ENCODE measurements around the gene PNMA1.

PNMA1 gene

DNA sequence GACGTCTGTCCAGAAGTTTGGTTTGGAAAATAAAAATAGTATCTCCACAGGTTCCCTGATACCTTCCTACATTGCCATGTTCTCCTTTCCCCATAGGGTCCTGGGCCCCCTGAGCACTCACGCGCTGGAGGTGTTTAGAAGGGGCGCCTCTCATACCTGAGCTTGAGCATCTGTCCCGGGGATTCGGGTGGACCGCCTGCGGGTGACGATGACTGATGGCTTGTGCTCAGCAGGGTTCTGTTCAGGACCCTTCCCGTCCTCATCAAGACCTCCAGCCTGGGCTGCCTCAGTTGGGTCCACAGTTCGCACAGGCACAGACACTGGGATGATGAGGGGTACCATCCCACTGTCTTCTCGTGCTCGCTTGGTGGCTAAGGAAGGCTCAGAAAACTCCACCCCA lies 22.7 kb upstream of the PNMA1 start:
- no peak for DNase-seq

DNA sequence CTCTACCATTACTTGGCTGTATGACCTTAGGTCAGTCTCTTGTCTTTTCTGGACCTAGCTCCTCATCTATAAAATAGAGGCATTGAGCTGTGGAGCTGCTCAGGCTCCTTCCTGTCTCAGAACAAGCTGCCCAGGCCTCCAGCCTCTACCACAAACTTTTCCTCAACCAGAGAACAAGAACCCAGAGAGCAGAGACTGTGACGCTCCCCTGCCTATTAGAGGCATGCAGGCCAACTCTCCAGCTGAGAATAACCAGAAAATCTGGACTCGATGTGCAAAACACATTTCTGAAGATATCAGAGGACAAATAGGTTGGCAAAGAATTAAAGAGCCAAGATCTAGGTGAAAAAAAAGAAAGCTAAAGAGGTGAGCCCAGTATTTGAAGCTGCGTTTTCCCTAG lies 17.8 kb upstream of the PNMA1 start:
- DNase-seq = no peak

DNA sequence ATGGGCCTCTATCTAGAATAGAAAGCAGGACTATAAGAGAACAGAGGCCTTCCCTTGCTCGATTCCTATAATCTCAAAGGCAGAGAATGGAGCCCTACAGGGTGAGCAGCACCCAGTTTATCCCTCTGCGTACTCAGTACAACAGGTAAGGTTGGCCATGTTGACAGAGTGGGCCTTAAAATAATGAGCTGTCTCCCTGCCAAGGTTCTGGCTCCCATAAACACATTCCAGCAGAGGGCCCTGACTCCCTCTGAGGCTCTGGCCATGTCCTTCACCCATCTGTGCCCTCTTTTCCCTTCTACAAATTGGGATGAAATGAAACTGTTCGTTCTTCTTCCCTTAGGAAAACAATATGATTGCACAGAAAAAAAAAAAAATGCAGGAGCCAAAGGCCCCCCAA lies 16.9 kb upstream of the PNMA1 start:
- DNase-seq = no peak

DNA sequence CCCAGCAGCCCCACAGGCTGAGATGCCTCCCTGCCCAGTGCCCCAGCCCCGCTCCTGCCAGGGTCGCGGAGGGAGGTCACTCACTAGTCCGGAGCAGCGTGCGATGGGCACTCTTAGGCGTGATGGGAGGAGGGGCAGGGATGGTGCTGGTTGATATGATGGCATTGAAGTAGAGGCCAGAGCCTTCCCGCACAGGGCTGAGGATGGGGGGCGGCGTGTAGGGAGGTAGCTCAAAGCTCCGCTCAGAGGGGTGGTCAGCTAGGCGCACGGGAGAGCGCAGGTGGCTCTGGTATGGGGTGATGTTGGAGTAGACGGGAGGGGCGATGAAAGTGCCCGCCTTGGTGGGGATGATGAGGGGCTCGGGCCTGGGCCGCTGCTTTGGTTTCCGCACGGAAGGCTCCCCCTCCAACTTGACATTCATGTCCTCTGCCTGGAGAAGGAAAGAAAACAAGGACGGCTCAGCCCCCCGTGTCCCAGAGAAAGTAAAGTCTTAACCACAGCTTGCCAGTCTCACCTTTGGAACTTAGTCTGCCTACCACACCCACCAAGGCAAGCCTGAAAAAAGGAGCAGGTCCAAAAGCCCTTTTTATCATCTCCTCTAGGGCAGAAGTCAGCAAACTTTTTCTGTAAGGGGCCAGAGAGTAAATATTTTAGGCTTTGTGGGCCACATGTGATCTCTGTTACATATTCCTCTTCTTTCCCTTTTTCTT lies 15.5 kb upstream of the PNMA1 start:
- no peak for DNase-seq

DNA sequence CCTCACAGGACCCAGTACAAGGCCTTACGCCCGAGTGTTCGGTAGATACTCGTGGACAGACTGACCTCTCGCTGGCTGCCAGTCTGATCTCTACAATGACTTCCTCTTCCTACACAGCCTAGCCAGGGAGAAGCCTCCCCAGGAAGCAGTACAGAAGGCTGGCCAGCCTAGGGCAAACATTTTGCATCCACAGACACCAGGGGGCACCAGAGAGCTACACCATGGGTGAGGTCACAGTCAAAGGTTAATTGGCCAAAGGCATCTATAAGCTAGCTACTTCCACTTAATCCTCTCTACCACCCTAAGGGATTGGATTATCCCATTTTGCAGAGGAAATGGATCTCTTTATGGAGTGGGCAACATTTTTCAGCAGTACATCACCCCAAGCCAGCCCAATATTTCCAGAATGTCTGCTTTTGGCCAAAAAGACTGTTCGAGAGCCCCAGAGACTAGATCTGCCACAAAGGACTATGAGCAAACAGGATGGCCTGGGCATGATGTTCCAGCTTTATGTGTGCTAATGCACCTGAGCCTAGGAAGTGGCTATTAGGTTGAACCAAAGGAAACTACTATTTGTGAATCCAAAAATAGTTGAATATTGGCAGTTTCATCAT lies 14.6 kb upstream of the PNMA1 start:
- peak; percentile 89 for DNase-seq

DNA sequence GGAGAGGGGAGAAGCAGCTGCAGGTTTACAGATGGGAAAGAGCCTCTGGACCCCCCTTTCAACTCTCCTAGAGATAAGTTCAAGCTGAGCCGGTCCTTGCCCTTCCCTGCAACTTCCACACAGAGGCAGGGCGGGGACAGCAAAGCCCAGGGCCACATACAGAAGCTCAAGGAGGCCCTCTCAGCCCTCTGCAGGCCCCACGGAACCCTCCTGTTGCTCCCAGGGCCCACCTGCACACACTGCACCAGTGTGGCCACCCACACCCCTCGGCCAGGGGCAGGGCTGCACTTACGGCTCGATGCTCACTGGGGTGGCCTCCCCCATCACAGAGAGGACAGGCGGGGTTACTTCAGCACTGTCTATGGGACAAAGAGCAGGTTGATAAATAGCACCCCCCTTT lies 13.0 kb upstream of the PNMA1 start:
- DNase-seq = no peak

DNA sequence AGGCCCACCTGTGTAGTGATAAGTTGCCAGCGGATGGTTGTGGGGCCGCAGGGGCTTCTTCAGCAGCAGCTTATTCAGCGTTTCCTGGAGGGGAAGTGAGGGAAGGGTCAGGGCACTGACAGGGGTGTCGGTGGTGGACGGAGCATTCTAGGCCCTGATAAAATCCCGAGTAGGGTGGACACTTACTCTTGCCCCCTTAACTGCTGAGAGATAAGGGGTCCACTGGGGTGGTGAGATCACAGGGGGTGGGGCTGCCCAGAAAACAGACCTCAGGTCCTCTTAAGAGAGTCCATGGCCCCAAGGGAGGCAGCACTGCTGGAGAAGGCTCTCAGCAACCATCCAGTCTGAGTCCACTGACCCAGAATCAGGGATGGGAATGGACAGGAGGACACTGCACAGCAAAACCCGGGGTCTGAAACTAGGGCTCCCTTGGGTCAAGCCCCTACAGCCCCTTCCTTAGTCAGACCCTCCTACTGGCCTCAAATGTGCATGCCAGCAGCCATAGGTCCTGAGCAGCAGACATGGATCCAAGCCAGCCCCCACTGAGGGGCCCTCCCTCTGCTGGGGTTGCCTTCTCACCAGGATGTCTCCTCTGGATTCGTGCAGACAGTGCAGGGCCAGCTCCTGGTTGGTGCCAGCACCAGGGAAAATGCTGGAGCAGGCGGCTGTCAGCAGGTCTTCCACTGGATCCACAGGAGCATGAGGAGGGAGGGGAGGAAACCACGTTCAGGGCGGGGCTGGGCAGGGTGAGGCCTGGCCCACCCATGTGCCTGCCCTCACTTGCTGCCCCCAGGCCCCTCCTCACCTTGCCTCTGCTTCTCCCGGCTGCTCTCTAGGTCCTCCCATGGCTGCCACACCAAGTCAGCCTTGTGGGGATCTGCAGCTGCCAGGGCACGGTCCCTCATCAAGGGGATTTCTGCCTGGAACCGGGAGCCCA lies 12.1 kb upstream of the PNMA1 start:
- DNase-seq = no peak

DNA sequence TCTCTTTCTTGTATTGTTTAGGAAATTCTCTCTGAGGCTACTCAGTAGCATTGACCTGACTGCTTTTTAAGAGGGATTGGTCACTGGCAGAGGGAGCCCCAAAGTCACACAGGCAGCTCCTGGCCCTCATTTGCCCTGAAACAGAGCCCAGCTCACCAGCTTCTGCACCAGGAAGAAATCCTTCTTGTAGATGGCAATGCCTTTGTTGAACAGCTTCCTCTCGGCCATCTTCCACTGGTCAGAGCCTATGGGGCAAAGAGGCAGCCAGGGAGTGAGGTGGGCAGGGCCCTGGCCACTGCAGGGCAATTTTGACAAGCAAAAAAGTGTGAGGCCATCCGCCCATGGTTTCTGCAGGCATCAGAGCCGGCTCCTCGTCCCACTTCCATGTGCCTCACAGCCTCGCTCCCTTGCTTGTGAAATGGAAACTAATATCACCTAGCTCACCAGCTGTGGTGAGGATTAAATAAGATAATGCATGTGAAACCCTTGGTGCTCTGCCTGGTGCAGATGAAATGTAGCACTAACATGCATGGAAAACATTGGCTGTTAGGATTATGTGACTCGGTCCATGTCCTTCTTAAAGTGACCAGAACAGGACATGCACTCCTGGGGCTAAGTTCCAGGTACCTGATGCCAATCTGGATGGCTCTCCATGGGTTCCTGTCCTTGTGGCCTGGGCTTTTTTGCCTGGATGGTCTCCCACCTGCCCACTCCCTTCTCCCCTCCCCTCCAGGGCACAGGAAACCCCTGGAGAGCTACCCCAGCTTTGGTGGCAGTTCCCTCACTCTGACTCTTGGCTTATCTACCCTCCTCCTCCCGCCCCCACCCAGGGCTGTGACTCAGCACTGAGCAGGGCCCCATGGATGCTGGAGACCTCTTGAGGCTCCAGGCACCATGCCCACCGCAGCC lies 11.2 kb upstream of the PNMA1 start:
- DNase-seq = no peak

DNA sequence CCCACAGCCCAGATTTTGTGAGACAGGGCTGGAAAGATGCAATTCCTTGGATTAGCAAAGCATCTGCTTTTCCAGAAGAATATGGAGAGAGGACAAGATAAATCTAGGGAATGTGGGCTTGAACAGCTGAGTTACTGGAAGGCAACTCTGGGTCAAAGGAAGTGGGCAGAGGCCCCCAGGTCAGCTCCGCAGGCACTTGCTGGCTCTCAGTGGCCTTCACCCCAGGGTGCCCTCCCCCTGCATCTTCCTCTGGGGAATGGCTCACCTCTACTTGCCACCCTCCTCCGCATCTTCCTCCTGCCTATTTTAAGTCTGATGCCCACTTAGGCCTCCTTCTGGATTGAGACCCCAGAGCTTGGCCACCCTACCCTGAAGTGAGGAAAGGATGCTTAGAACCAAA lies 10.5 kb upstream of the PNMA1 start:
- no peak for DNase-seq

DNA sequence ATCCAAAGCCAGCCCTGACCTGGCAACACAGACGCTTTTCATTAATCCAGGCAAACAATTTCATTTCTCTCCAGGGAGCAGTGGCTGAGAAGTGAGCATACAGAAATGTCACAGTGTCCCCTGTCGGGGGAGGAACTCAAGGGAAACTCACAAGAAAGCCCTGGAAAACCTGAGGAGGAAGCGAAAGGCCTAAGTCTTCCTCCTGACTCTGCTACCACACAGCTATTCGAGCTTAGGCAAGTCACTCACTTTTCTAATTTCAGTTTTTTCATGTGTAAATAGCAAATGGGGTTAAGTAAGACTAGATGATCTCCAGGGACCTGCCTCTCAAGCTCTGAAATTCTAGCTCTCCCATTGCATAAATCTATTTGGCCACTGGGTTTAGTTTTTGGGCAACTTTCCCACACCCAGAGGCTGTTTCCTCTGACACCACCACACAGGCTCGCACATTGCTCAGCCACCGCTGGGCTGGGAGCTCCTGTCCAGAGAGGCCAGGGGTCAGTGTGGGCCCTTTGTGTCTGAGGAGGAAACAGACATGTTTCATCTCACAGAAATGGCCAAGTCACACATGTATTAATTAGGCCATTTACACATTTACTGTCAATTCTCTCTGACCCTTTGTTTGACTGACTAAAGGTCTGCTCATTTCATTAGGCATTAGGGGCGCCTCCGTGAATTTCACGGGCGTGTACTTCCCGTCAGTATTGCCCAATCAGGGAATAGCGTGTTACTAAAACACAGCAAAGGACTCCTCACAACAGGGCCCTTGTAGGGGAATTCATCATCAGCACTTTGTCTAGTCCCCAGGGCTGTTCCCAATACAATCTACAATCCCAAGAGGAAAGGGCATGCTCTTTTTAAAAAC lies 9.8 kb upstream of the PNMA1 start:
- no peak for DNase-seq

DNA sequence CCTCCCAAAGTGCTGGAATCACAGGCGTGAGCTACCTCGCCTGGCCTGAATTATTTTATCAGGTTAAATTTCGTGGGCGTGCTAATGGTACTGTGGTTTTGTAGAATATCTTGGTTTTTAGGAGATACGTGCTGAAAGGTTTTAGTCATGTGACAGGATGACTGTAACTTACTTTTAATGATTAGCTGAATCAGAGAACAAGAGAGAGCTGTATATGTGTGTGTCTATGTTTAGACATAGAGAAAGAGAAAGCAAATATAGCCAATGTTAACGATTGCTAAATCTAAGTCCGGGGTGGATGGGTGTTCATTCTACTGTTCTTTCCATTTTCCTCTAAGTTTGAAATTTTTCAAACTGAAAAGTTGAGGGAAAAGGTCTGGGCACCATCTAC lies 9.2 kb upstream of the PNMA1 start:
- no peak for DNase-seq

DNA sequence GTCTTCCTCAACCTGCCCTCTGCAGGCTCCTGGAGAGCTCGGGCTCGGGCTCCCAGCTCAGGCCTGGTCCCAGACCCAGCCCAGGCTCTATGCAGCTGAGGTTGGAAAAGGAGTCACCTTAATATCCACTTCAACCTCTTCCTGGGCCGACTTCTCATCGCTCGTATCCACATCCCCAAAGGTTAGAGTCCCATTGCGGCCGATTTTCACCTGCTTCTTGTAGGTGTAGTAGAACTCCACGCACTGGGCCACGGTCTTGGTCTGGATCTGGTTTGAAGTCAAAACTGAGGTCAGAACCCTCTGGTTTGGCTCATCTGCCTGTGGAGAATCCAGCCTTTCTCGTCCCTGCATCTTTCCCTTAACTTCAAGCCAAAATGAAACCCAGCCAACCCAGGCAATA lies 8.4 kb upstream of the PNMA1 start:
- DNase-seq = no peak

DNA sequence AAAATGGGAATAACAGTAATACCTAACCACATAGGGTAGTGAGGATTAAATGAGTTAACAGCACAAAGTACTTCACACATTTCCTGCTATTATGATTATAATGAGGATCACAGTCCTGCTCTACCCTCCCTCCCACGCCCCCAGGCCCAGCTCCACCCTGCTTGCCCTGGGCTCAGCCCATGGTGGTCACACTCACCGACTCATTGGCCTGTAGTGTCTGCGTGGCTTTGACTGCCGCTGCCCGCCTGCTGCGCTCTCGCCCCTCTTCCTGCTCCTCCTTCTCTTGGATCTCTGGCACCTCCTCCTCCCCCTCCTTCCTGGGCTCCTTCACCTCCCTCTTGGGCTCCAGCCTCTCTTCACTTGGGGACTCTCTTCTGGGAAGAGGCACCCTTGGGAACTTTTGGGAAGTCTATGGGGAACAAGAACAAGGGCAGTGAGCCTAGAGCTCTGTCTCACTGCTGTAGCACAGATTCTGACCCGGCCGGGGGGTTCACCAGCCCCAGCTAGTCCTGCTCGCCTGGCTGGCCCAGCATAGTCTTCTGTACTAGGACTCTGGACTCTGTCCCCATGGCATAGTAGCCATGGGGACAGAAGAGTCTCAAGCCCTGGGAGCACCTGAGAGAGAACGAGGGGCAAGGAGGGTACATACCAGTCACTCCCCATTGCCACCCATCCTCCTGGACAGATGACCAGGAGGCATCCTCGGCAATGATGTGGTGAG lies 7.1 kb upstream of the PNMA1 start:
- DNase-seq = no peak

DNA sequence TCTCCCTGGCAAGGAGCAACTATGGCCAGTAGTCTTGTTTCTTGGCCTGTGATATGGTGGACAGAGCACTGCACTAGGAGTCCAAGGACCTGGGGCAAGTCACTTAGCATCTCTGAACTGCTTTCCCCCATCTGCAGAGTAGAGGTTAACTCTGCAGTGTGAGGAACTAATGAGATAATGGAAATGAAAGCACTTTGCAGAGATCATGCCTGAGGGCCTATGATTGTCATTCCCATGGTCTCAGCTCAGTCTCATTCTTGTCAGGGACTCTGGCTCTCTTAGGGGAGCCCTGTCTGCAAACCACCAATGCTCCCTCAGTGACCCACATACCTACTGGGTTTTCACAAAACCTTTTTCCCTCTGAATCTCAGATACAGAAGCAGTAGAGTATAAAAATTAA lies 6.5 kb upstream of the PNMA1 start:
- no peak for DNase-seq

DNA sequence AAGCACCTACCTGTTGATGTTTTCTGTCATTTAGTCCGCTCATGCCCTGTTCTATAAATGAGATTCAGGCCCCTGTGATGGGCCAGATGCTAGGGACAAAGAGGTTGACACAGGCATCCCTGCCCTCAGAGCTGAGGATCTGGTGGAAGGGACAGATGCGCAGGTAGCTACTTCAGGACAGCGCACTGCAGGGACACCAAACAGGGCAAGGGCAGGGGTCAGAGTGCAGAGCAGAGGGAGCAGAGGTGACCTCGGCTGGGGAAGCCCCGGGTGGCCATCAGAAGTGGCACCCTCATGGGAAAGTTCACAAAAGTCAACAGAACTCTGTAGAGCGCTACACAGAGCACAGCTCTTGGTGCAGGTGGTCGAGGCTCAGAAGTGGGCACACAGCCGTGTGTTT lies 5.6 kb upstream of the PNMA1 start:
- no peak for DNase-seq

DNA sequence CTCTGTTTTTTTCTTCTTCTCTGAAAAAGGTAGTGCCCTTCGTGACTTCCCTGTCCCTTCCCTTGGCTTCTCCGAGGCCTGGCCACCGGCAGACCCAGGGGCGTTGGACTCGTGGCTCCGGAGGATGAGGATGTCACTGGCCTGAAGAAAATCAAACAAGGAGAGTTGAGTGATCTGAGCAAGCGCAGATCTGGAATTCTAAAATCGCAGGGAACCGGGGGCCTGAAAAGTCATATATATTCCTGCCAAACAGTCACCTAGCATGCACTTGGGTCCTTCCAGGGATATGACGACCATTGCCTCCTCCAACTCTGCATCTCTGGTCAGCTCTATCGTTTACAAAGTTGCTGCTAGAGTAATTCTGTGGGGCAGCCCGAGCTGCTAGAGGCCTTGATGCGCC lies 5.2 kb upstream of the PNMA1 start:
- DNase-seq = no peak

DNA sequence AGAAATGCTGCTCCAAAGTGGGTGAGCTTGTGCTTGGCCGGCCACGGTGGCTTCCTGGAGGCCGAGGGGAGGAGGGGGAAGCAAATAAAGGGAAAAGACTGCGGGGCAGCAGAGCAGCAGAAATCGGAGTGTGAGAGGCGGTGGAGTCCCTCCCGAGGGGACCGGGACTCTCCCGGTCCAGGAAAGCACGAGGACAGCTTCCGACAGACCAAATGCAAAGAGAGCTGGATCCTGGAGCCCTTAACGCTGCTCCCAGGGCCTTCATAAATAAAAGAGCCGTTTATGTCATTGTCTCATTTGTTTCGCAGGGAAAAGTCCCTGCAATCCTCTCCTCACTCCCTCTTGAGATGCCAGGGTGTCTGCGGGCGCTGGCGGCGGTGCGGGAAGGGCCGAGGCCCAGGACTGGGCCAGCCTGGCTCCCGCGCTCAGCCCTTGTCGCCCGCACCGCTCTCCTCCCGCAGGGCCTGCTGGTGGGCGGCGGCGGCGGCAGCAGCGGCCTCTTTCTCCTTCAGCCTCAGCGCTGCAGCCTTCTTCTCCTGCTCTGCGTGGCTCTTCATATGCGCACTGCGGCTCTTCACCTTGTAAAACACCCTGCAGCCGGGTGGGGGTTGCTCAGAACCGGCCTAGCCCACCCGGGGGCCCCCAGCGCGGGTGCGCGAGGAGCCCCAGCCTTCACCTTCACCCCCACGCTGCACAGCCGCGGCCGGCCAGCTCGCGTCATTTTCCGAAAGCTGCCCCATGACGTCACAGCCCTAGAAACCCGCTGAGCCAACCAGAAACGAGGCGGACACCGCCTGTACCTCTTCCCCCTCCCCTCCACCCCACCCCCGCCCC lies 4.5 kb upstream of the PNMA1 start:
- no peak for DNase-seq

DNA sequence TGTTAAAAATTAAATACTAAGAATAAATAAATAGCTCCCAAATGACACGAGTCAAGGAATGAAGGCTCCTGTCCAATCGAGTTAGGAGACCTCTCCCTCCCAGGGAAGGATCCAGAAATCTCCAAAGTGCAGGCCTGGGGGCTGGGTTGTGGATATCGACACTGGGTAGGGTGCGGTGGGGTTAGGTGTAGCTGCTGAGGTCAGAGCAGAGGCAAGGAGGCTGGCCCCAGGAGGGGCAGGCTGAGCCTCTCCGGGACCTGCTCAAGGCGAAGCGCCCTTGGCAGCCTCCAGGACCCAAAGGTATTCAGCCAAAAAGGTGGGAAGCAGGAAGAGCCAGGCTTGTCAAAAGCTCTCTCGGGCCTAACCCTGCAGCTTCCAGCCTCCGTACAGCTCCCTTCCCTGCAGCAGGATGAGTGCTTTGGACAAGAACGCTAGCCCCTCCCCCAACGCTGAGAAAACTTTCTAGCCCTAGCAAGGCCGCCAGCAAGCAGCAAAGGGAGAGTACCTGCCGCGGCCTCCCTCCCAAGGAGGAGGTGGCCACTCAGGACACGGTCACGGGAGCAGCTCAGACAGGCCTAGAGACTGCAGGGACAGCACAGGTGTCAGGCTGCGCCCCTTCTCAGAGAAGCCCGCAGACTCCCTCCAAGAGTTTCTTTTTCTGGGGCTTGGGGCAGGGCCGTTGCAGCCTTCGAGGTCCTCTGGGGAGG lies 3.7 kb upstream of the PNMA1 start:
- no peak for DNase-seq

DNA sequence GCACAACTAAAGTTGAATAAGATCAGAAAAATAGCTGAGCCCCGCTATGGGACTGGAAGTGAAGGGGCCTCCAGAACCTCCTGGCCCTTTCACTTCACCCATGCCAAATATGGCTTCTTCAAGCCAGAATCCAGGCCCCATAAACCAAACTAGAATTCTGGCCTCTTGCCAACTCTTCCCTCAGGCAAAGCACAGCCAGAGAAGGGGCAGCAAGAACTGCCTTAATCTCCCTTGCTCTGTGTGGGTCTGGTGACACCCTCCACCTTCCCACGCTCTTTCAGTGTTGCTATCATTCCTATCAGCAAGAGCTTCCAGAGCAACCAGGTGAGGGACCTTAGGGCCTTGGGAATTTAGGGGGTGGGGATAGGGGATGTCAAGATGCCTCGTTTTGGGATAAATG lies 3.1 kb upstream of the PNMA1 start:
- DNase-seq = no peak

DNA sequence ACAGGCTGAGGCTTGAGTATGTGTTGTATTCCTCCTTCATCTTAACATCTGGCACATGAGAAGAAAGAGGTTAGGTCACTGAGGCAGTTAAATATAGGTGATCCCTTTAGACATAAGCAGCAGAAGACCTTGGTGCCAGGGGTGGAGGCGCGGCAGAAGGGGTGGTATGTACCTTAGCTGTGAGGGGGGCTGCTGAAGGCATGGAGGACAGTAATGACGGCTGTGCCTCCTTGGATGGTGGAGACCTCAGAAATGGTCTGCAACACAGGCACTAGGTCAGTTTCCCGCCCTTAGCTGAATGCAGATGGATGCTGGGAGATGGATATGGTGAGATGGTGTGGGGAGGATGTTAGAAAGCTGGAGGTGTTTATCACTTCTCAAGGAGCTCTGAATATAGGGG lies 1.5 kb upstream of the PNMA1 start:
- no peak for DNase-seq

Measured in NCI-H1694 treated with DMSO at 0.1 percent for 48 hours (cell line).